ENCODE results near the gene SYCP2. TPM values are rescaled to one million over a fixed set of nuclear protein-coding genes. Genes with fewer than 3 reads are reported as not detected.

Gene SYCP2
- total RNA-seq, 1 experiment from 2014 or later, result 0.88 TPM

DNA sequence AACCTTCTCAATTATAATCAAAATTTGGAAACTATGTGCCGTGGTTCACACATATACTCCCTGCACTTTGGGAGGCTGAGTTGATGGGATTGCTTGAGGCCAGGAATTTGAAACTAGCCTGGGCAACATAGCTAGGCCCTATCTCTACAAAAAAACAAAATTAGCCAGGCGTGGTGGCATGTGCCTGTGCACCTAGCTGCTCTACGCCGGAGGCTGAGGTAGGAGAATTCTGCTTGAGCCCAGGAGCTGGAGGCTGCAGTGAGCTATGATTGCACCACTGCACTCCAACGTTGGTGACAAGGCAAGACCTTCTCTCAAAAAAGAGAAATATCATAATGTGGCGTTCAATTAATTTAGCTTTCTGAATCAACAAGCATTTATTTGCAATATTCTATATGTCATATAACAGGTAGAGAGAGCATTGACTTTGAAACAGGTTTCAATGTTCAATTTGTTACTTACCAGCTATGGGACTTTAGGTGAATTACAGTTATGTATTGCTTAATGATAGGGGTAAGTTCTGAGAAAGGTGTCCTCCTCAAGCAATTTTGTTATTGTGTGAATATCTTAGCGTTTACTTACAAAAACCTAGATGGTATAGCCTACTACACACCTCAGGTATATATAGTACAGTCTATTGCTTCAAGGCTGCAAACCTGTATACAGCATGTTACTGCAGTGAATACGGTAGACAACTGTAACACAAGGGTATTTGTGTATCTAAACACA is 2.2 kb upstream of the SYCP2 start:
- POLR2A ChIA-PET (ENCODE audit: low non-redundant PET), result no interaction called here
- Histone ChIP-seq H3K27me3 (replicated peaks; ENCODE audit: insufficient read depth, low read depth, low read length, poor library complexity) (no peaks in the 10 kb centered on the region), H3K9me3 (ENCODE audit: low read depth, low read length, poor library complexity, severe bottlenecking) (no peaks in the 10 kb centered on the region), H3K4me1 (ENCODE audit: insufficient read depth, low read length, poor library complexity, severe bottlenecking) (peaks cover 16% of the 10 kb centered on the region), H3K4me3 (ENCODE audit: low read depth, low read length, poor library complexity, severe bottlenecking) (no peak overlapping the region), H3K36me3 (ENCODE audit: insufficient read depth, low read length, poor library complexity, severe bottlenecking) (no peaks in the 10 kb centered on the region), H3K27ac (ENCODE audit: low read depth, low read length, poor library complexity, severe bottlenecking) (no peak overlapping the region)
- intact Hi-C loops (cut with micrococcal nuclease; ENCODE audit: unreplicated experiment), result no loop called here
- TF ChIP-seq EZH2 (IDR thresholded peaks at IDR 0.05; ENCODE audit: borderline replicate concordance, low read depth, low read length, poor library complexity, severe bottlenecking), result no peak
- TF ChIP-seq, protein P1, sequence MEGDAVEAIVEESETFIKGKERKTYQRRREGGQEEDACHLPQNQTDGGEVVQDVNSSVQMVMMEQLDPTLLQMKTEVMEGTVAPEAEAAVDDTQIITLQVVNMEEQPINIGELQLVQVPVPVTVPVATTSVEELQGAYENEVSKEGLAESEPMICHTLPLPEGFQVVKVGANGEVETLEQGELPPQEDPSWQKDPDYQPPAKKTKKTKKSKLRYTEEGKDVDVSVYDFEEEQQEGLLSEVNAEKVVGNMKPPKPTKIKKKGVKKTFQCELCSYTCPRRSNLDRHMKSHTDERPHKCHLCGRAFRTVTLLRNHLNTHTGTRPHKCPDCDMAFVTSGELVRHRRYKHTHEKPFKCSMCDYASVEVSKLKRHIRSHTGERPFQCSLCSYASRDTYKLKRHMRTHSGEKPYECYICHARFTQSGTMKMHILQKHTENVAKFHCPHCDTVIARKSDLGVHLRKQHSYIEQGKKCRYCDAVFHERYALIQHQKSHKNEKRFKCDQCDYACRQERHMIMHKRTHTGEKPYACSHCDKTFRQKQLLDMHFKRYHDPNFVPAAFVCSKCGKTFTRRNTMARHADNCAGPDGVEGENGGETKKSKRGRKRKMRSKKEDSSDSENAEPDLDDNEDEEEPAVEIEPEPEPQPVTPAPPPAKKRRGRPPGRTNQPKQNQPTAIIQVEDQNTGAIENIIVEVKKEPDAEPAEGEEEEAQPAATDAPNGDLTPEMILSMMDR (conservative IDR thresholded peaks at IDR 0.05; ENCODE audit: low read depth, low read length), result no peak
- BruUV-seq (replicated peaks), result no TSS peak
- CTCF ChIA-PET, result no interaction called here
- no peak for DNase-seq (ENCODE audit: low spot score)

DNA sequence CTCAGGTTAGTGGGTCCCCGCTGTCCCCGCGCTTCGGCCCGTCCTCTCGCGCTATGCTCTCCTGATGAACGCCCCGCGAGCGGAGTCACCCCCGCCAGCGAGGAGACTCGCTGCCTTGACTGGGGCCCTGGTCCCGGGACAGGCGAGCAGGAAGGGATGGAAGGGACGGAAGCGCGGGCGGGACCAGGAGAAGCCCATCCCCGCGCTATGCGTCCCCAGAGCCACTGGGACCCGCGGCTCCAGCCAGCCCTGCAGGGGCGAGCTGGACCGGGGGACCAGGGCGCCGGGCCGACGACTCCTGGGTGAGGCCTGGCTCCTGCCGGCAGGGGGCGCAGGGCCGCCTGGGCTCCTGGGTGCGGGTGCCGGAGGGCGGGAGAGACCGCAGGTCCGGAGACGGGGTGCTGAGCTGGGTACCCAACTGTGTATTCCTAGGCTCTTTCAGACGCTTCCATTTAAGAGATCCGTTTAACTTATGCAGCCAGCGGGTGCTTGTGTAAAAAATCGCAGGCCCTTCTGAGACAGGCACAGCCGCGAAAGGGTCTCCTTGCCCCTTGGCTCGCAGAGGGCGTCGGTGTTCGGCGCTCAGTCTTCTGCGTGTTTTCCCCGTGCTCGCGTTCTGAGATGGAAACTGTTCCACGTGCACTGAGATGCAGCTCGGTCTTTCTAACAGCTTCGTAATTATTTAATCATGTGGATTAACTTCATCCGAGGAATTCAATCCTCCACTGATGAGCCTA is 580 bp upstream of the SYCP2 start:
- peaks cover 12% of the 10 kb centered on the region for H3K4me1 ChIP-seq (ENCODE audit: insufficient read depth, low read length, poor library complexity, severe bottlenecking)
- H3K36me3 ChIP-seq (ENCODE audit: insufficient read depth, low read length, poor library complexity, severe bottlenecking), result no peaks in the 10 kb centered on the region
- no peak for TF ChIP-seq EZH2 (IDR thresholded peaks at IDR 0.05; ENCODE audit: borderline replicate concordance, low read depth, low read length, poor library complexity, severe bottlenecking)
- TF ChIP-seq, protein P1 (conservative IDR thresholded peaks at IDR 0.05; ENCODE audit: low read depth, low read length), result peak; percentile 49
- ChIA-PET CTCF (interaction anchor here (0.5 kb wide), 1 partner anchor 177 kb away, joined by 7 read pairs; no protein-coding TSS in a partner anchor), POLR2A (ENCODE audit: low non-redundant PET) (no interaction called here)
- H3K4me3 ChIP-seq (ENCODE audit: low read depth, low read length, poor library complexity, severe bottlenecking), result no peak overlapping the region
- no peak overlapping the region for H3K27ac ChIP-seq (ENCODE audit: low read depth, low read length, poor library complexity, severe bottlenecking)
- H3K27me3 ChIP-seq (replicated peaks; ENCODE audit: insufficient read depth, low read depth, low read length, poor library complexity), result no peaks in the 10 kb centered on the region
- no TSS peak for BruUV-seq (replicated peaks)
- intact Hi-C loops (cut with micrococcal nuclease; ENCODE audit: unreplicated experiment), result no loop called here
- peak; percentile 9 for DNase-seq (ENCODE audit: low spot score)
- no peaks in the 10 kb centered on the region for H3K9me3 ChIP-seq (ENCODE audit: low read depth, low read length, poor library complexity, severe bottlenecking)

DNA sequence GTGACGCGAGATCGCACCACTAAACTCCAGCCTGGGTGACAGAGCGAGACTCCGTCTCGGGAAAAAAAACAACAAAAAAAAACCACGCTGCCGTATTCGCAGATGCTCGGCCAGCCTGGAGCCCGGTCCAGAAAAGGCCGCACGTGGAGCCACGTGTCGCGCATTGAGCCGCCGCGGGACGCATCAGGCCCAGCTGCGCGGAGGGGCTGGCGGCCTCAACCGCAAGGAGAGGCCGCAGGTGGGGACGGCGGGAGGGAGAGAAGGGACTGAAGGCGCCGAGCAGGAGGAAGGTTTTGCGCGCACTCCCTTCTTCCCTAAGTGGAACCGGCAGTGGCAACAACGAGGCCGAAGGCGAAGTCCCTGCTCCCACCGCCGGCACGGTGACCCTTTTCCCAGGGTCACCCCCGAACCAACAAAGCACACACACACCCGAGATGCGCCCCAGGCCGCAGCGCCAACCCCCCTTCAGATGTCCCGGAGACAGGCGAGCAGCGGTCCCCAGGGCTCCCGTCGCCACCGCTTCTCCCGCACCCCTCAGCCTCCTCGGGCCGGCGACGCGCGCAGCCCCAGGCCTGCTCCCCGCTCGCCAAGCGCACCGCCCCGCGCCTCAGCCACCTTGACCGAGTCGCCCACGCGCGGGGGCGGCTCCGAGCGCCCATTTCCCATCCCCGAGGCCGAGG is 681 bp downstream of the SYCP2 start:
- Histone ChIP-seq H3K9me3 (ENCODE audit: low read depth, low read length, poor library complexity, severe bottlenecking) (no peaks in the 10 kb centered on the region), H3K27me3 (replicated peaks; ENCODE audit: insufficient read depth, low read depth, low read length, poor library complexity) (no peaks in the 10 kb centered on the region), H3K27ac (ENCODE audit: low read depth, low read length, poor library complexity, severe bottlenecking) (no peak overlapping the region), H3K4me3 (ENCODE audit: low read depth, low read length, poor library complexity, severe bottlenecking) (no peak overlapping the region), H3K4me1 (ENCODE audit: insufficient read depth, low read length, poor library complexity, severe bottlenecking) (peaks cover 4% of the 10 kb centered on the region), H3K36me3 (ENCODE audit: insufficient read depth, low read length, poor library complexity, severe bottlenecking) (no peaks in the 10 kb centered on the region)
- DNase-seq (ENCODE audit: low spot score), result no peak
- ChIA-PET POLR2A (ENCODE audit: low non-redundant PET) (no interaction called here), CTCF (no interaction called here)
- BruUV-seq (replicated peaks), result no TSS peak
- TF ChIP-seq, protein P1 (conservative IDR thresholded peaks at IDR 0.05; ENCODE audit: low read depth, low read length), result no peak
- no peak for TF ChIP-seq EZH2 (IDR thresholded peaks at IDR 0.05; ENCODE audit: borderline replicate concordance, low read depth, low read length, poor library complexity, severe bottlenecking)
- intact Hi-C loops (cut with micrococcal nuclease; ENCODE audit: unreplicated experiment), result no loop called here

Measured in A673 (cell line).